Transverse colon (tissue), 4 donors: ENCODE results near the gene PBLD.
A peak's percentile ranks its signal among the peaks of the same experiment; 100 is the strongest.

Experiments used
- POLR2A ChIP-seq: fragments of 450-650 bp; IDR thresholded peaks from one replicate; pipeline ENCODE4 v1.6.1; 2016; ENCODE audit warnings: antibody characterized with exemption, mild to moderate bottlenecking, moderate library complexity
- POLR2AphosphoS5 ChIP-seq, 3 donors: sonication (generic); formaldehyde crosslinking; IDR thresholded peaks; one replicate each; pipeline ENCODE4 v1.6.1; 2016; ENCODE audit warnings: antibody characterized with exemption in 3 of 3
- TF ChIP-seq, protein P1 (sequence below), 5 experiments: fragments of 200-600 bp in 3 of 5; fragments of 450-650 bp in 2 of 5; sonication (generic) in 3 of 5; IDR thresholded peaks; 1 replicate in 2 of 5; 2 replicates in 3 of 5; pipeline ENCODE4 v1.5.1; 2016 to 2017; ENCODE audit warnings: antibody characterized with exemption in 5 of 5, inconsistent platforms in 3 of 5, mild to moderate bottlenecking in 2 of 5, moderate library complexity in 1 of 5

DNA sequence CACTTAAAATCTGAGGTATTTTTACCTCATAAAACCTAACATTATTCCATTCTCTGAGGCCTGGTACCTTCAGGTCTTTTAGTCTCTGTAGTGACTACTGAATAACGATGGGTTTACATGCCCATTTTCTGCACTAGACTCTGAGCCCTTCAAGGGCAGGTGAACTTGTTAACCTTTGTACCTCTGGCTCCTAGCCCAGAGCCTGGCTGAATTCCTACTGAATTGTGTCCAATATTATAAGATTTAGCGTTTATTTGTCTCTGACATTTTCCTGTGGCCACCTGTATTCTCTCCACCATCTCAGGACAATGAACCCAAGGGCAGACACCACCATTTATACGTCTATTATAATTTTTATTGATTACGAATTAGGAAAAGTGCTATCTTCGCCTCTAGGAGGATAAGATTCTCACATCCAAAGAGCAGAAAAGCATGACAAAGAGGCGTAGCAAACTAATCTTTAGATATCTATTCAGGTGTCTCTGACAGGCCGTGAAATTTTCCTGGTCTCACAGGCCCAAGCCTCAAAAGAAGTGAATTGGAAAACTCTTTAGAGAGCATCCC is 28.8 kb downstream of the PBLD start:
- TF ChIP-seq, protein P1, sequence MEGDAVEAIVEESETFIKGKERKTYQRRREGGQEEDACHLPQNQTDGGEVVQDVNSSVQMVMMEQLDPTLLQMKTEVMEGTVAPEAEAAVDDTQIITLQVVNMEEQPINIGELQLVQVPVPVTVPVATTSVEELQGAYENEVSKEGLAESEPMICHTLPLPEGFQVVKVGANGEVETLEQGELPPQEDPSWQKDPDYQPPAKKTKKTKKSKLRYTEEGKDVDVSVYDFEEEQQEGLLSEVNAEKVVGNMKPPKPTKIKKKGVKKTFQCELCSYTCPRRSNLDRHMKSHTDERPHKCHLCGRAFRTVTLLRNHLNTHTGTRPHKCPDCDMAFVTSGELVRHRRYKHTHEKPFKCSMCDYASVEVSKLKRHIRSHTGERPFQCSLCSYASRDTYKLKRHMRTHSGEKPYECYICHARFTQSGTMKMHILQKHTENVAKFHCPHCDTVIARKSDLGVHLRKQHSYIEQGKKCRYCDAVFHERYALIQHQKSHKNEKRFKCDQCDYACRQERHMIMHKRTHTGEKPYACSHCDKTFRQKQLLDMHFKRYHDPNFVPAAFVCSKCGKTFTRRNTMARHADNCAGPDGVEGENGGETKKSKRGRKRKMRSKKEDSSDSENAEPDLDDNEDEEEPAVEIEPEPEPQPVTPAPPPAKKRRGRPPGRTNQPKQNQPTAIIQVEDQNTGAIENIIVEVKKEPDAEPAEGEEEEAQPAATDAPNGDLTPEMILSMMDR (IDR thresholded peaks at IDR 0.05) = peak in 2 of 5 experiments; percentile 27 to 29
- TF ChIP-seq POLR2AphosphoS5 (IDR thresholded peaks at IDR 0.05) (no peak), POLR2A (no peak)
